NOMO-1 (cell line): ENCODE results near the gene IPO11.
"Not testable (repeated sequence)": the region's sequence is repeated elsewhere in the genome, so short reads cannot be mapped to it uniquely, and the experiment has no call there.

ENCODE experiments used
- DNase-seq, 2 experiments: peaks; one replicate each; lab custom pipeline; 2025; ENCODE audit not compliant: unreplicated experiment in 2 of 2; lab: John Stamatoyannopoulos, UW

The IPO11 gene

GRCh38 chr5:62594364-62594984, 181.9 kb downstream of the IPO11 start:
- no peak for DNase-seq

GRCh38 chr5:62596096-62596495, 183.5 kb downstream of the IPO11 start:
- no peak for DNase-seq

DNA sequence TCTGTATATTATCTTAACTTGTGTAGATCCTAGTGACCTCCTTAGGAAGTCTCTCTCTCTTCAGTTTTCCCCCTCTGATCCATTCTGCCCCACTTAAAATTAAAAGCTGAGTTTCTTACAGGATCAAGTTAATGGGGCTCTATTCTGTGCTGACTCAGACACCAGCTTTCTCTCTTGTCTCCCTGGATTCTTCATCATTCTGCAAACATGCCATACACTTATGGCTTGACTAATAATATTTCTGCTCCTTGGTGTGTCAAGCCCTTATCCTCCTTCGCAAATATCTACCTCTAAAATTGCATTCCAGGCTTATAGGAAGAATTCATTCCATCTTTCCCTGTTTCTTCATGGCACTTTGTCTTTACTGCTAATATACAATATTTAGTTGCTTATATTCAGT, 184.1 kb downstream of the IPO11 start:
- DNase-seq = no peak

DNA sequence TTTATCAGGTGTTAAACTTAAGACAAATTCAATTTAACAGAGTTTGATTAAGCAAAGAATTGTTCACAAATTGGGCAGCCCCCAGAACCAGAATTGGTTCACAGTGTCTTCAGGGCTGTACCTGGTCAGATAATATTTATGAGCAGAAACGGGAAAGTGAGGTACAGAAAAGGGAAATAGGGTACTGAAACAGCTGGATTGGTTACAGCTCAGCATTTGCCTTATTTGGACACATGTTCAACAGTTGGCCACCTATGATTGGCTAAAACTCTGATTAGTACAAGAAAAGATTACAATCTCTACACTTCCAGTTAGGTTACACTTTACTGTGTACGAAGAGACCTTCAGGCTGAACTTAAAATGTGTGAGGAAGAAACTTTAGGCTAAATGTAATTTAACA, 184.8 kb downstream of the IPO11 start:
- no peak for DNase-seq

- DNase-seq = no peak
Measured at GRCh38 chr5:62600560-62601252, 188.1 kb downstream of the IPO11 start.

GRCh38 chr5:62603934-62604333, 191.4 kb downstream of the IPO11 start:
- DNase-seq = no peak

- DNase-seq = no peak
Measured at GRCh38 chr5:62605638-62606037, 193.1 kb downstream of the IPO11 start.

DNA sequence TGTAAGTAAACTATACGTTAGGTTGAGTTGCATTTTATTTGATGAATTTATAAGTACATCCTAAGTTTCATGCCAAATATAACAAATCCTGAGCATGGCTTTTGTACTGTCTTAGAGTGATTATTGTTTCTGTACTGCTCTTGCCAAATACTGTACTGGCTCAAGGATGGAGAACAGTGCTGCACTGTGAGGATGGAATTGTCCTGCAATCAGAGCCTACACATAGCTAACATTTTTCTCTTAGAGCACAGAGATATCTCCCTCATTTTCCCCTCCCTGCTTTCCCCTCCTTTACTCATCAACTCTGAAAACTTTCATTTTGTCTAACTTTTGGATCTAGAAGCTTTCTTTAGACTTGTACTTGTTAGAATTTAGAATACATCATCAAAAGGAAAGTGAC, 194.3 kb downstream of the IPO11 start:
- DNase-seq = no peak

- no peak for DNase-seq
Measured at GRCh38 chr5:62607615-62608014, 195.1 kb downstream of the IPO11 start.

DNA sequence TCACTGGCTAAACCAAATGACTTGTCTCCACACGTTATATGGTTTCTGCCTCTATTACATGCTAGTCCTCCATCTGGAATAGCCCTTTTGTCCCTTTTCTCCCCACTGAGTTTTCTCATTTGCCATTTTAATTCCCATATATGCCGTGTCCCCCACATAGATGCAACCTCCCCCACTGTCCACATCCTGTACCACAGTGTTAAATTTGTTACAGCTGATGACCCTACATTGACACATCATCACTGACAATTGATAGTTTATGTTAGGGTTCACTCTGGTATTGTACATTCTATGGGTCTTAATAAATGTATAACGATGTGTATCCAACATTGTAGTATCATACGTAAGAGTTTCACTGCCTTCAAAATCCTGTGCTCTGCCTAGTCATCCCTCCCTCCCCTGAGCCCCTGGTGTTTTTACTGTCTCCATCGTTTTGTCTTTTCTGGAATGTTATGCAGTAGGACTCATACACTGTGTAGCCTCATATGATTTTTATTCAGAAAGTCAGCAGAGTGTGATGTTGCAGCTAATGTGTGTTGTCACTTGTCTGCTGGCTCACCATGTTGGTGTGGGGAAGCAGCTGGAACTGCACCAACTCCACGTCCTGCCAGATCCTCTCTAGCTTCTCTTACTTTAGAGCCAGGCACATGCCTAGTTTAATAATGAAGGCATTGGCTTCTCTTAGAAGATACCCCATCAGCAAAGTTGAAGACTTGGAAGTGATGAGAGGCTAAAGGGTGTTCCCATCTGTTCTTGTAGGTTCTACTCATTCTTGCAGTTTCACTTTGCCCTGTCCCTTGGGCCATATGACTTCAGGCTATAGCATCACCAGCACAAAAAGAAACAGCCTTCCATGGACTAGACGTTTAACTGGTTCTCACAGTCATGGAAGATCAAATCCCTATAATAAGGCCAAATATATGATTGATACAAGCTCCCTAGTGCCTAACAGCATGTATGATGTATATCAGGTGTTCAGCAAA, 196.3 kb downstream of the IPO11 start:
- DNase-seq = no peak

DNA sequence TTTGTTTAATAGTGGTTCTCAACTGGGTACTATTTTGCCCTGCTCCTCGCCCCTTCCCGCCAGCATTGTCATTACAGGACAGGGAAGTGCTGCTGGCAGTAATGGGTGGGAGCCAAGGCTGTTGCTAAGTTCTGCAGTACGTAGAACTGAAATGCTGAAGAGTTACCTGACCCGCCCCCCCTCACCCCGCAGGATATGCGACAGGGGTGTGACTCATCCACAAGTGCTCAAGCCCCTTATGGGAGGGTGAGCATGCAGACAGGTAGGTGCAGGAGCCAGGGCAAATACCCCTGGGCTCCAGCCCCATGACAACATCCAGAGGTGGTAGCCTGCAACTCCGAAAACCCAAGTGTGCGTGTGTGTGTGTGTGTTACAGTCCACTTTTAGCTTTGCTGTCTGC, 201.8 kb downstream of the IPO11 start:
- no peak for DNase-seq

DNA sequence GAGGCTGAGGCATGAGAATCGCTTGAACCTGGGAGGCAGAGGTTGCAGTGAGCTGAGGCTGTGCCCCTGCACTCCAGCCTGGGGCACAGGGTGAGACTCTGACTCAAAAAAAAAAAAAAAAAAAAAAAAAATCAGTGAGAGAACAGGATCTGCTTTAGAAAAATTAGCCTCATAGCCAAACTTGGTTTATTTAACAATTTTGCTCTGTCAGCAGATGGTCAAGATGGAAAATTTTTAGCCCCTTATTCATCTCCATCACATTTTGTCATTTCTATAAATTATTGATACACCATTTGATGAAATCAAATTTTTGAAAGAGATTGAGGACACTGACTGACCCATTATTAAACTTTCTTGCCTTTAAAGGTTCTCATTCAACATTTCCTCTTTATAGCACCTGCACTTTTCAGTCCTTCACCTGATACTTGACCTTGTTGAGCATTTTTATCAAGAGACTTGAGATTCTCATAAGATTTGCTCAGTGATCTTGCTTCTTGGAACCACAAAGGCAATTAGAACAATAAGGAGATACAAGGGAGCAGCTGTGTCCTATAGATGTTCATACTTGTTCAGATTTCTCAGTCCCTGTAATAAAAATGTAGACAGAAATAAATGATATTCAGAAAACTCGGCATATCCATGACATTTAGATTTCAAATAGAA, 204.2 kb downstream of the IPO11 start:
- no peak for DNase-seq

DNA sequence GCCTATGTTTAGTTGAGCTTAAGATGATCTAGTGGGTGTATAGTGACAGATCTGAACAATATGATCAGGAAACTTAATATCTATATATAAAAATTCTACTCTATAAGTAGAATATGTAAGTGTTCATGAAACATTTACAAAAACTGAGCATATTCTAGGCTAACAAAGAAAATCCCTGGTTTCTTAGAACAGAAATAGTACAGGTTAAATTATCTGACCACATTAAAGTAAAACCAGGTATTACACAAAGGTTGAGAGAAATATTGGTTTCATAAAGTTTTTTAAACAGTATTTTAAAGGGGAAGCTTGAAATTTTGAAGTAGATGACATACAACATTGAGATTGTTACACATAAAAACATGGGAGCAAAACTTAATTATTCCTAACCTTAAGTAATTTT, 205.4 kb downstream of the IPO11 start:
- DNase-seq = no peak

GRCh38 chr5:62620761-62621160, 208.2 kb downstream of the IPO11 start:
- no peak for DNase-seq

GRCh38 chr5:62621280-62621679, 208.7 kb downstream of the IPO11 start:
- DNase-seq = no peak

DNA sequence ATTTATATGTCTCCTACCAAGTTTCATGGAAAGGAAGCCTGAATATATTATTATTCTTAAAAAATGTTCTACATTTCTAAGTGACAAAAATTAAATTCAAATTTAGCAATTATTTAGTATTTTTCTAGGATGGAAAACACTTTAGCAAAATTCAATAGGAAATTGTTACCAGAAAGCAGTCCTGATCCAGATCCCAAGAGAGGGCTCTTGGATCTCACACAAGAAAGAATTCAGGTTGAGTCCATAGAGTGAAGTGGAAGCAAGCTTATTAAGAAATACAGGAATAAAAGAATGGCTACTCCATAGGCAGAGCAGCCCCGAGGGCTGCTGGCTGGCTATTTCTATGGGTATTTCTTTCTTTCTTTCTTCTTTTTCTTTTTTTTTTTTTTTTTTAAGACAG, 210.7 kb downstream of the IPO11 start:
- no peak for DNase-seq

DNA sequence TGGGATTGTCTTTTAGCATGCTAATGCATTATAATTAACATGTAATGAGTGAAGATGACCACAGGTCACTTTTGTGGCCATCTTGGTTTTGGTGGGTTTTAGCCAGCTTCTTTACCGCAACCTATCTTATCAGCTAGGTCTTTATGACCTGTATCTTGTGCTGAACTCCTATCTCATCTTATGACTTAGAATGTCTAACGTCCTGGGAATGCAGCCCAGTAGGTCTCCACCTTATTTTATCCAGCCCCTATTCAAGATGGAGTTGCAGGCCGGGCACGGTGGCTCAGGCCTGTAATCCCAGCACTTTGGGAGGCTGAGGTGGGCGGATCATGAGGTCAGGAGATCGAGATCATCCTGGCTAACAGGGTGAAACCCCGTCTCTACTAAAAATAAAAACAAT, 211.9 kb downstream of the IPO11 start:
- not testable (repeated sequence) for DNase-seq

DNA sequence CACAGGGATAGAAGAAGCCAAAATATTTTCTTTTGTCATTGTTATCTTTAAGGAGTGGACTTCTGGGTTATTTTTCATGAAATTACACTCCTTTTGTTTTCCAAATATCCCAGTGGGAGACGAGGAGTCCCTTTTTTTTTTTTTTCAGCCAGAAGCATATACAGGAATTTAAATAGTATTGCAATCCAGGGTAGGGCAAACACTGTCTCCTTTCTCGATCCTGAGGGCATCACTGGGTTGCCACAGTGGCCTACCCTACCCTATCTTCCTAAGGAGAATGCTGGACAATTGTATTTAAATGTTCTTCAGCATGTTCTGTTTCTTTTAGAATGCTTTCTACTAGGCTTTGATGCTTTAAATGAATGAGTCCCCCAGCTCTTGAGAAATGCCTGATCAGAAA, 214.0 kb downstream of the IPO11 start:
- DNase-seq = no peak

DNA sequence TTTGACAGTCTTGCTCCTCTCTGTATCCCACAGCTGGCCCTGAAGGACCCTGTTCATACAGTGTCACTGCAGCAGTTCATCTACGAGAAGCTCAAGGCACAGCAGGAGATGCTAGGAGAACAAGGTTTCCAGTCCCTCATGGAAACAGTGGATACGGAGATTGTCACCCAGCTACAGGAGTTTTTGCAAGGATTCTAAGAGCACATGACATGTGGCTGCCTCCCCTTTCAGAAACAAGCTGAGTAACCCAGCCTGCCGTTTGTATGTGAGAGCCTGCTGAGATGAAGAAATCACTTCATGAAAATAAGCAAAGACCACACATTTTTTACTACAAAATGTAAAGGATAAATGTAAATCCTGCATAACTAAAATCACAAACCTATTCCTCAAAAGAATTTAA, 214.6 kb downstream of the IPO11 start:
- no peak for DNase-seq

- no peak for DNase-seq
Measured at GRCh38 chr5:62627901-62628300, 215.3 kb downstream of the IPO11 start.
